GM21717 (cell line): ENCODE results near the gene TSPAN9.

Experiments
- ATAC-seq: cut with Tn5 transposase; IDR thresholded peaks from one replicate; pipeline ENCODE4 v1.9.1; 2021; ENCODE audit warnings: mild to moderate bottlenecking, moderate library complexity; ENCODE audit not compliant: unreplicated experiment

TSPAN9 gene

GRCh38 chr12:3179731-3180130, 102.6 kb downstream of the TSPAN9 start:
- no peak for ATAC-seq

- ATAC-seq, result no peak
Measured at GRCh38 chr12:3182426-3182825, 105.2 kb downstream of the TSPAN9 start.

- no peak for ATAC-seq
Measured at GRCh38 chr12:3184485-3184884, 107.3 kb downstream of the TSPAN9 start.

- no peak for ATAC-seq
Measured at GRCh38 chr12:3185260-3185870, 108.2 kb downstream of the TSPAN9 start.

- no peak for ATAC-seq
Measured at GRCh38 chr12:3186546-3187215, 109.5 kb downstream of the TSPAN9 start.

GRCh38 chr12:3187846-3188770, 110.9 kb downstream of the TSPAN9 start:
- ATAC-seq, result no peak

GRCh38 chr12:3189282-3189681, 112.1 kb downstream of the TSPAN9 start:
- ATAC-seq, result no peak

GRCh38 chr12:3190101-3190500, 112.9 kb downstream of the TSPAN9 start:
- no peak for ATAC-seq

- no peak for ATAC-seq
Measured at GRCh38 chr12:3191450-3191849, 114.3 kb downstream of the TSPAN9 start.

GRCh38 chr12:3192221-3192620, 115.0 kb downstream of the TSPAN9 start:
- ATAC-seq, result no peak

- no peak for ATAC-seq
Measured at GRCh38 chr12:3193131-3193530, 116.0 kb downstream of the TSPAN9 start.

- ATAC-seq, result no peak
Measured at GRCh38 chr12:3193755-3194154, 116.6 kb downstream of the TSPAN9 start.

GRCh38 chr12:3195337-3195736, 118.2 kb downstream of the TSPAN9 start:
- ATAC-seq, result no peak

- no peak for ATAC-seq
Measured at GRCh38 chr12:3195859-3196483, 118.8 kb downstream of the TSPAN9 start.

- ATAC-seq, result no peak
Measured at GRCh38 chr12:3196488-3196887, 119.3 kb downstream of the TSPAN9 start.

- ATAC-seq, result no peak
Measured at GRCh38 chr12:3197131-3197818, 120.1 kb downstream of the TSPAN9 start.

- no peak for ATAC-seq
Measured at GRCh38 chr12:3199551-3200031, 122.4 kb downstream of the TSPAN9 start.

- ATAC-seq, result no peak
Measured at GRCh38 chr12:3200032-3200617, 122.9 kb downstream of the TSPAN9 start.

- no peak for ATAC-seq
Measured at GRCh38 chr12:3200814-3201233, 123.6 kb downstream of the TSPAN9 start.
